Neural crest cell (in vitro differentiated cells): ENCODE measurements around the gene FBXL7. TPM values are rescaled to one million over a fixed set of nuclear protein-coding genes. Genes with fewer than 3 reads are reported as not detected.

ENCODE experiments used
- DNase-seq: peaks from one replicate; pipeline ENCODE4 v3.0.0; 2021; ENCODE audit warnings: low read depth, mixed read lengths, low spot score
- H3K27ac Mint-ChIP-seq: one replicate; pipeline ENCODE4 v1.8.0; 2021; ENCODE audit warnings: mild to moderate bottlenecking, mixed read lengths; ENCODE audit not compliant: unreplicated experiment
- H3K27me3 Mint-ChIP-seq: 2 replicates; pipeline ENCODE4 v1.8.0; 2021; ENCODE audit warnings: low read depth, mild to moderate bottlenecking, mixed read lengths
- H3K36me3 Mint-ChIP-seq: 2 replicates; pipeline ENCODE4 v1.8.0; 2021; ENCODE audit warnings: low read depth, mild to moderate bottlenecking, mixed read lengths
- H3K4me1 Mint-ChIP-seq: 2 replicates; pipeline ENCODE4 v1.8.0; 2021; ENCODE audit warnings: mixed read lengths
- H3K4me3 Mint-ChIP-seq: one replicate; pipeline ENCODE4 v1.8.0; 2021; ENCODE audit warnings: mild to moderate bottlenecking, mixed read lengths
- H3K9me3 Mint-ChIP-seq: 2 replicates; pipeline ENCODE4 v1.8.0; 2021; ENCODE audit warnings: mixed read lengths
- CTCF ChIP-seq: fragments of 200-600 bp; sonication (generic); conservative IDR thresholded peaks from 2 replicates; pipeline ENCODE4 v1.5.0; 2021; ENCODE audit warnings: antibody characterized with exemption, mild to moderate bottlenecking
- total RNA-seq: library from RNA; stranded (reverse); gene quantifications from 2 replicates; pipeline ENCODE4 v1.2.1, GENCODE V29; 2021

Gene FBXL7
- total RNA-seq, 1 donor from 2014 or later: 20.8 TPM

GRCh38 chr5:15692706-15693381, 192.9 kb downstream of the FBXL7 start:
- no peak overlapping the region for H3K4me3 Mint-ChIP-seq
- no peak for TF ChIP-seq CTCF
- no peak for DNase-seq
- no peak overlapping the region for H3K27ac Mint-ChIP-seq
- H3K9me3 Mint-ChIP-seq: no peaks in the 10 kb centered on the region
- no peaks in the 10 kb centered on the region for H3K27me3 Mint-ChIP-seq
- peaks cover 19% of the 10 kb centered on the region for H3K4me1 Mint-ChIP-seq
- H3K36me3 Mint-ChIP-seq: no peaks in the 10 kb centered on the region

DNA sequence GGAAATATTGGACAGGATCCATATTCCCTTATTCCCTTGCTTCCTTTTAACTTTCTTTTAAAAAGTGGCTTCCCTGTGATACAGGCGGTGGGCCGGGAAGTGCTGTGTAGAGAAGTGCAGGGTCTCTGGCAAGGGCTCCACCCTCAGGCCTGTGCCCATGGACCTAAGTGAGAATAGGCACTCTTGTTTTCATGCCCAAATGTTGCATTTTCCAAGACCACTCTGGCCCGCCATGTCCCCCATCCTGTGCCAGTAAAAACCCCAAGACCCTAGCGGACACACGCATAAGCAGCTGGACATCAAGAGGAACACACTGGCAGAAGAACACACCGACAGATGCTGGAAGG, 193.4 kb downstream of the FBXL7 start:
- H3K4me3 Mint-ChIP-seq: no peak overlapping the region
- no peaks in the 10 kb centered on the region for H3K36me3 Mint-ChIP-seq
- DNase-seq: no peak
- H3K27ac Mint-ChIP-seq: no peak overlapping the region
- no peaks in the 10 kb centered on the region for H3K27me3 Mint-ChIP-seq
- H3K9me3 Mint-ChIP-seq: no peaks in the 10 kb centered on the region
- H3K4me1 Mint-ChIP-seq: peaks cover 19% of the 10 kb centered on the region
- TF ChIP-seq CTCF: no peak

GRCh38 chr5:15693933-15694332, 194.0 kb downstream of the FBXL7 start:
- DNase-seq: no peak
- peak overlapping the region; percentile 65 for H3K27ac Mint-ChIP-seq
- H3K4me1 Mint-ChIP-seq: peaks cover 19% of the 10 kb centered on the region
- TF ChIP-seq CTCF: no peak
- H3K36me3 Mint-ChIP-seq: no peaks in the 10 kb centered on the region
- no peaks in the 10 kb centered on the region for H3K9me3 Mint-ChIP-seq
- no peaks in the 10 kb centered on the region for H3K27me3 Mint-ChIP-seq
- no peak overlapping the region for H3K4me3 Mint-ChIP-seq

DNA sequence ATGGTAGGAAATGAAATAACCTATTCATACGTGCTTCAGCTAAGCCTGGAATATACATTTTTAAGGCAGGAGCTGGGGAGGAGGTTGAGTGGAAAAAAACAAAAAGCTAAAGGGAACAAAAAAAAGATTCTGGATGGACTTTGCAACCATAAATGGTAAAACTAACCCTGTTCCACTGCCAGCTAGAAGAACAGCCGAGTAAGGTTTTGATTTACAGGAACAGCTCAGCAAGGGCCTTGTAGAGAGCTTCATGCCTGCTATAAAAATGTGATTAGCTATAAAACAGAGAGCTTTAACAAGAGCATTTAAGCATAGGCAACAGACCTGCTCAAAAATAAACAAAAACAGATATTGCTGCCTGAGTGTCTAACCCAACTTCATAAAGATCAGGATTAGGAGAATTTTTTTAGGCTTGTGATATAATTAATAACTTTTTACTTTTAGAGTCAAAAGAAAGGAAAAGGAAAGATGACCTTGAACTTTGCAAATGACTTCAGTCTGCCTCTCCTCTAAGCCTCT, 194.8 kb downstream of the FBXL7 start:
- Mint-ChIP-seq H3K36me3 (no peaks in the 10 kb centered on the region), H3K27me3 (no peaks in the 10 kb centered on the region), H3K4me3 (no peak overlapping the region), H3K4me1 (peaks cover 19% of the 10 kb centered on the region), H3K9me3 (no peaks in the 10 kb centered on the region), H3K27ac (no peak overlapping the region)
- no peak for DNase-seq
- TF ChIP-seq CTCF: no peak

- no peak for DNase-seq
- Mint-ChIP-seq H3K4me3 (no peak overlapping the region), H3K36me3 (no peaks in the 10 kb centered on the region), H3K27ac (no peak overlapping the region), H3K4me1 (peaks cover 19% of the 10 kb centered on the region), H3K27me3 (no peaks in the 10 kb centered on the region), H3K9me3 (no peaks in the 10 kb centered on the region)
- TF ChIP-seq CTCF: no peak
These were observed 195.3 kb downstream of the FBXL7 start for GRCh38 chr5:15695215-15695731.
